Skeletal muscle cell (primary cell): ENCODE data around the gene RTP5.
"Not testable (repeated sequence)": the region's sequence is repeated elsewhere in the genome, so short reads cannot be mapped to it uniquely, and the experiment has no call there.

Experiments used
- DNase-seq: peaks from one replicate; pipeline ENCODE4 v3.0.0-alpha.2; 2010; ENCODE audit warnings: low read depth
- H3K4me3 ChIP-seq: 2 replicates; pipeline ENCODE4 v1.5.1; 2011; ENCODE audit warnings: low read depth, mild to moderate bottlenecking, control low read depth, low read length, moderate library complexity

RTP5 gene

GRCh38 chr2:241867776-241868420 is 1.6 kb upstream of the RTP5 start:
- no peak overlapping the region for H3K4me3 ChIP-seq
- no peak for DNase-seq

DNA sequence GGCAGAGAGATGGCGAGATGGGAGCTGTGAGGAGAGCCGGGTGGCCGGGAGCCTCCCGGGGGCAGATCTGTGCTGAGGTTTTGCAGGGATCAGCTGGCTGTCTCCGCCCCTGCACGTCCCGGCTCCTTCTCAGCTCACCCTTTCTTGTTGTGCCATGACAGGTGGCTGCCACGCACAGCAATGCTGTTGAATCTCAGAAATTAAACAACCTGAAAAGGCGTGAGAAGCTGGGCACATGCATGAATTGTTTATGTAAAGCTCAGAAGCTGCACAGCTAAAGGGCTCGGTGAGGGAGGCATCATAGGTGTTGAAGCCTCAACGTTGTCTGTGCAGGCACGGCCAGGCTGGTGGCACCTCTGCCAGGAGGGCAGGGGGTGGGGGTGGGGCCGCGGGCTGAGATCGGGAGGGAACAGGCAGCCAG is 858 bp upstream of the RTP5 start:
- no peak overlapping the region for H3K4me3 ChIP-seq
- DNase-seq = no peak

DNA sequence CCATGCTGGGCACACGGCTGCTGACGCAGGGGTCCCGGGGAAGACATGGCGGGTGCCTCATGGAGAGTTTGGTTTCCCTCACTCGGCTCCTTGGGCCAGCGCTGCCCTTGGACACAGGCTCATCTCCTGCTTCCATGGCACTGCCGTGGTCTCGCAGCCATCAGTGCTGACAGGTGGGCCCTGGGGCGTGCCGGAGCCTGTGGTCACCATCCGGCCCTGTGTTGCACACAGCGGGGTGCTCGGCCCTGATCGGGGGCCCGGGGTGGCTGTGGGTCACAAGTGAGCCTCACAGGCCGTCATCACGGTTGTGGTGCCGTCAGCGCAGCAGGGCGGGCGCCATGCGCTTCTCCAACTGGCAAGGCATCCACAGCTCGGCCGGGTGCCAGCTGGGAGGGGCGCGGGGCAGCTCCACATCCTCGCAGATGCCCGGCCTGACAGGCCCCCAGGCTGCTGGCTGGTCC is 582 bp downstream of the RTP5 start:
- DNase-seq = no peak
- H3K4me3 ChIP-seq = no peak overlapping the region

DNA sequence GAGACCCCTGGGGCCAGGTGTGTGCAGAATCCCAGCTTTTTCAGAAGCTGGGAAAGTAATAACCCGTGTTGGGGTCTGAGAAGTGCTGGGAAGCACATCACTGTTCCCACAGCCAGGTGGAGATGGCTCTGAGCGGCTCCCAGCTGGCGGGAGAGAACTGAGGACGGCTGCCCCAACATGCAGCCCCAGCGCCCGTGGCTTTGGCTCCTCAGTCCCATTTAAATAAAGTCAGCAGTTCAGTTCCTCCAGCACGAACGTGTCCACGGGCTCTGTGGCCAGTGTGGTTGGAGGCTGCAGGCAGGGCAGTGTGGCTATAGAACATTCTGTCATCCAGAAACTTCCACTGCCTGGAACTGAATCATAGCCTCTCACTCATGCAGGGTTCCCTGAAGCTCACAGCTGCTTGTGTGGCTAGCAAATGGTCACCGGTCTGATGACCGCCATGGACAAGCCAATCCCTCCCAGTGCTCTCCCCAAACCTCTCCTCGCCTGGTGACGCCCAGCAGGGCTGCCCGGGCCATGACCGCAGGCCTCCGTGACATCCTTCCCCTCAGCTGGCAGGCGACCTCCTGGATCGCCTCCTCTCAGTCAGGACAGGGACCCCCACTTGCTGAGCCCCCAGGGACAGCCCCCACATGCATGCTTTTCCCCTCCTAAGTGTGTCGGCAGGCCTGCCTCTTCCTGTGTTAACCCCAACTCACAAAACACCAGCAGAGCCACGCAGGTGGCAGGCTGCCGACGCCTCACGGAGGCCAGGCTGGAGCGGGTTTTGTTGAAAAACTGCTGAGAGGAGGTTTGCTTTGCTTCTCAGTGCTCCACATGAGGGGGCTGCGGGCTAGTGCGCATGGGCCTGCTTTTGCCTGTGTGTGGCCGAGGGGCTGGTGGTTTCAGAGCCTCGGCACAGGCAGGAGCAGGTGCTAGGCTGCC is 1.3 kb downstream of the RTP5 start:
- no peak overlapping the region for H3K4me3 ChIP-seq
- DNase-seq = no peak

DNA sequence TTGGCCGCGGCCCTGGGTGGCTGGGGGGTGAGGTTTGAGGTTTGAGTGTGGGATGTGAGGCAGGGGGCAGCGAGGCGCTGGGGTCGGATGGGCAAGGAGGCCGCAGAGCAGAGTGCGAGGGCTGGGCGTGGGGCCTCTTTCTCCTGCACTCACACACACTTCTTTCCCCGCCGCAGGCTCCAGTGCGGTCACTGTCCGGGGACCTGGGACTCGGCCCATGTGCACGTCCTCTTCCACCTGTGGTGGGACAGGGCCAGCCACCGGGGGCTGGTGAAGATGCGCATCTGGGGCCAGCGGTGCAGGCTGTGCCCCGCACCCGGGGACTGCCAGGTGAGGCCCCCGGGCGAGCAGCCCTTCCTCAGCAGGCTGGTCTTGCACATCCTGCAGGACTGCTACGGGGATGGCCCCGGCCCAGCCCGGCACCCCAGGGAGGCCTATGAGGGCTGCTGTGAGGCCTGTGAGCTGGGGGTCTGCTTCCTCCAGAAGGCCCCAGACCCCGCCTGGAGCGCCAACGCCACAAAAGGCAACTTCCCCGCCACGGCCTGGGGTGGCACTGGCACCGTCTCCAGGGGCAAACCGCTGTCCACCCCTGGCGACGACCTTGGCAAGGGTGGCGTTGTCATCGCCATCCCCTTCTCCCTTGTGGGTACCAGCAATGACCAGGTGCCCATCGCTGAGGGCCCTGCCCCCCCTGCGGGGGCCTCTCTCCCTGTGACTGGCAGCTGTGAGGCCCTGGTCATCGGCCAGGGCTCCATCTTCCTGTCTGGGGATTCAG is 2.2 kb downstream of the RTP5 start:
- H3K4me3 ChIP-seq = no peak overlapping the region
- DNase-seq = no peak

DNA sequence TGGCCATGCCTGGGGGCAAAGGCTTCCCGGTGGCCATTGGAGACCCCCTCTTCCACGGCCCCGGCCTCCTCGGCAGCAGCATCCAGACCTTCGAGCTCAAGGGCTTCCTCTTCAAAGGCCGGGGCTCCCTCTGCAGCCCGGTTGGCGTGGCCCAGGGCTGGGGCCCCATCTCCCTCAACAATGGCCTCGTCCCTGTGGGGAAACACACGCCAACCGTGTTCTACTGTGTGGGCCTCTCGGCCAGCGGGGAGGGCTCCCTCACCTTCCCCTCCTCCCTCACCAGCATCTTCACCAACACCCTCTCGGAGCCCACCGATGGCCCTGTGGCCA is 2.7 kb downstream of the RTP5 start:
- no peak overlapping the region for H3K4me3 ChIP-seq
- no peak for DNase-seq

DNA sequence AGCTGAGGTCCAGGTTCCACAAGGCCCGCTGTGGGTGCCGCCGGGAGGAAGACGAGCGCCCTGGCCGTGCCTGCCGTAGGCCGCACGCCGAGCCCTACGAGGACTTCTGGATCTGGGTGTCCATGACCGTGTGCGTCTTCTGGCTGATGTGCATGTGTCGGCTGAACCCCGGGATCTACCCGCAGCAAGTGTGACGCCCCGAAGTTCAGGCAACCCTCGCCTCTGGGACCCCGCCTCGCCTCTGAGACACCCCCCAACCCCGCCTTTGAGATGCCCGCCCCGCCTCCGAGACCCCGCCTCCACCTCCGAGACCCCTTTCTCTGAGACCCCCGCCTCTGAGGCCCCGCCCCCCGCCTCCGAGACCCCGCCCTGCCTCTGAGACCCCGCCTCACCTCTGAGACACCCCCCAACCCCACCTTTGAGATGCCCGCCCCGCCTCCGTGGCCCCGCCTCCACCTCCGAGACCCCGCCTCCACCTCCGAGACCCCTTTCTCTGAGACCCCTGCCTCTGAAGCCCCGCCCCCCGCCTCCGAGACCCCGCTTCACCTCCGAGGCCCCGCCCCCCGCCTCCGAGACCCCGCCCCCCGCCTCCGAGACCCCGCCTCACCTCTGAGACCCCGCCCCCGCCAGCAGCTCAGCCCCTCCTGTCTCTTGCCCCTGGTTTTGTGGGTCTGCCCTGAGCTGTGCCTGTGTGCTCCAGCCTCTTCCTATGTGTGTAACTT is 3.7 kb downstream of the RTP5 start:
- H3K4me3 ChIP-seq = no peak overlapping the region
- DNase-seq = no peak

- no peak overlapping the region for H3K4me3 ChIP-seq
- DNase-seq = no peak
Observed at GRCh38 chr2:241873803-241874110, 4.2 kb downstream of the RTP5 start.

DNA sequence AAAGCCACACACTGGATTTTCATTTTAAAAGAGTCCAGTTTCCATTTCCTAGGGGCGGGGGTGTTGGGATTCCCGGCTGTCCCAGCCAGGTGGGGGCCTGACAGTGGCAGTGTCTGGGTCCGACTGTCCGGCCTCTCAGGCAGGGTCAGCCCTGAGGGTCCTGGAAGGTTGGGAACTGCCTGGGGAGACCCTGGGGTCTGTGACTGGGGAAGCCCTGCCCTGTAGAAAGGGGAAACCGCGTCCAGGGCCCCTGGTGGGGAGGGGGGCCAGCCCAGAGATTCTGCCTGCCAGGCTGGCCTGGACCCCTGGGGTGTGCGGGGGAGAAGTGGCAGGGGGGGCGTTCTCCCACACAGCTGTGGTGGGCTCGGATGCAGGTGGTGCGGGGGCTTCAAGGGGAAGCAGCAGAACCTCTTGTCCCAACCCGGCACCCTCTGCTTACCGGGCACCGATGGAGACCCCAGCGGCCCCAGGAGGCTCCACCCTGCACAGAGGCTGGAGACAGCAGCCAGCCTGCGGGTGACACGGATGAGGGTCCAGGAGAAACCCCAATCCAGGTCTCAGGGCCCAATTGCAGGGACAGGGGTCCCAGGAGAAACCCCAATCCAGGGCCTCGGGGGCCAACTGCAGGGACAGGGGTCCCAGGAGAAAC is 4.9 kb downstream of the RTP5 start:
- no peak for DNase-seq
- H3K4me3 ChIP-seq = no peak overlapping the region

GRCh38 chr2:241875754-241876527 is 6.4 kb downstream of the RTP5 start:
- not testable (repeated sequence) for H3K4me3 ChIP-seq, DNase-seq

GRCh38 chr2:241876528-241877196 is 7.1 kb downstream of the RTP5 start:
- no peak overlapping the region for H3K4me3 ChIP-seq
- DNase-seq = no peak

GRCh38 chr2:241877197-241877685 is 7.7 kb downstream of the RTP5 start:
- no peak for DNase-seq
- H3K4me3 ChIP-seq = no peak overlapping the region

- no peak overlapping the region for H3K4me3 ChIP-seq
- DNase-seq = peak; percentile 17
Observed at GRCh38 chr2:241877989-241878970, 8.8 kb downstream of the RTP5 start.

DNA sequence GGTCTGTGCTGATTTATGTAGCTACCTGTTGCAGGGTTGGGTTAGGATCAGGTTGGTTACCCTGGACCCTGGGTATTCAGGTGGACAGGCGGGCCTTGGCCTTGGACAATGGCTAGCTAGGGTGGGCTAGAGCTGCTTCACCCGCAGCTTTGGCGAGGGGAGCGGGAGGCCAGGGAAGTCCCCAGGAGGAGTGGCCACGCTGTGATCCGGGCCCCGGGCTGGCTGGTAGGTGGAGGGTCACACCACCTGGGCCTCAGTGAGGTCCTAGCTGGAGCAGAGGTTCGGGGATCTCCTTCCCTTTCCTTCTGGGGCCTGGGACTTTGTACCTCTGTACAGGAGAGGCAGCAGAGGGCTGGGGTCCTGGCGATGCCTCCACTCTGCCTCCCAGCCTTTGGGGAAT is 9.8 kb downstream of the RTP5 start:
- H3K4me3 ChIP-seq = no peak overlapping the region
- DNase-seq = no peak

- peak overlapping the region; percentile 71 for H3K4me3 ChIP-seq
- no peak for DNase-seq
Observed at GRCh38 chr2:241880311-241881073, 11.0 kb downstream of the RTP5 start.

DNA sequence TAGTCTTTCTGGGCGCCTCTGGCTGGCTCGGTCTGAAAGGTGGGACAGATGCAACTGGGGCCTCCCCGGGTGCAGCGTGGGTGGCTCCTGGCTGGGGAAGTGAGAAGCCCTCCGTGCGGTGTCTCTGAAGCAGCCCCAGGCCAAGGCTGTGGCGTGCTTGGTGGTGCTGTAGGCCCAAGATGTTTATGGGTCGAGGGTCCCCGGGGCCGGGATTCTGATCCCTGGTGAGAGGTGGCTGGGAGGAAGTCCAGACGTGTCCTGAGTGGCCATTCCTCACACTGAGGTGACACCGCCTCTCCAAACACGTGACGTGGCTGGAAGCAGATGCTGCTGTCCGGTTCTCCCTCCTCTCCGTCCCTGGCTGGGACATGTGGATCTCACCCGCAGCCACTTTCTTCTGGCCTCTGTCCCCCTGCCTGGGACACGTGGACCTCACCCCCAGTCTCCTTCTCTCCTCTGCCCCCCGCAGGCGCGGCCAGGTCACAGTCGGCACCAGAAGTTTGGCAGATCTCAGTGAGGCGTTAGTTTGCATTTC is 12.6 kb downstream of the RTP5 start:
- H3K4me3 ChIP-seq = peak overlapping the region; percentile 36
- DNase-seq = no peak
